HFF-Myc (cell line): ENCODE measurements around the gene SLC23A3.
A peak's percentile ranks its signal among the peaks of the same experiment; 100 is the strongest.

Experiments
- DNase-seq: peaks from one replicate; pipeline ENCODE4 v3.0.0-alpha.2; 2011; ENCODE audit warnings: low read depth; ENCODE audit errors: extremely low read depth
- H3K4me3 ChIP-seq: replicated peaks from 2 replicates; pipeline ENCODE4 v1.5.1; 2011; ENCODE audit warnings: low read depth, mild to moderate bottlenecking, control low read depth, low read length
- TF ChIP-seq, protein P1 (sequence below): IDR thresholded peaks from 2 replicates; pipeline ENCODE4 v1.5.1; 2012; ENCODE audit warnings: mild to moderate bottlenecking, low read depth, low read length, control low read depth; ENCODE audit errors: missing control alignments

Gene SLC23A3

DNA sequence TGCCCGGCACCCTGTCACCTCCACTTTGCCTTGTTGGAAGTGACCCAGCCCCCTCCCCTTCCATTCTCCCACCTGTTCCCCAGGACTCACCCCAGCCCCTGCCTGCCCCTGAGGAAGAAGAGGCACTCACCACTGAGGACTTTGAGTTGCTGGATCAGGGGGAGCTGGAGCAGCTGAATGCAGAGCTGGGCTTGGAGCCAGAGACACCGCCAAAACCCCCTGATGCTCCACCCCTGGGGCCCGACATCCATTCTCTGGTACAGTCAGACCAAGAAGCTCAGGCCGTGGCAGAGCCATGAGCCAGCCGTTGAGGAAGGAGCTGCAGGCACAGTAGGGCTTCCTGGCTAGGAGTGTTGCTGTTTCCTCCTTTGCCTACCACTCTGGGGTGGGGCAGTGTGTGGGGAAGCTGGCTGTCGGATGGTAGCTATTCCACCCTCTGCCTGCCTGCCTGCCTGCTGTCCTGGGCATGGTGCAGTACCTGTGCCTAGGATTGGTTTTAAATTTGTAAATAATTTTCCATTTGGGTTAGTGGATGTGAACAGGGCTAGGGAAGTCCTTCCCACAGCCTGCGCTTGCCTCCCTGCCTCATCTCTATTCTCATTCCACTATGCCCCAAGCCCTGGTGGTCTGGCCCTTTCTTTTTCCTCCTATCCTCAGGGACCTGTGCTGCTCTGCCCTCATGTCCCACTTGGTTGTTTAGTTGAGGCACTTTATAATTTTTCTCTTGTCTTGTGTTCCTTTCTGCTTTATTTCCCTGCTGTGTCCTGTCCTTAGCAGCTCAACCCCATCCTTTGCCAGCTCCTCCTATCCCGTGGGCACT is 12.7 kb upstream of the SLC23A3 start:
- TF ChIP-seq, protein P1, sequence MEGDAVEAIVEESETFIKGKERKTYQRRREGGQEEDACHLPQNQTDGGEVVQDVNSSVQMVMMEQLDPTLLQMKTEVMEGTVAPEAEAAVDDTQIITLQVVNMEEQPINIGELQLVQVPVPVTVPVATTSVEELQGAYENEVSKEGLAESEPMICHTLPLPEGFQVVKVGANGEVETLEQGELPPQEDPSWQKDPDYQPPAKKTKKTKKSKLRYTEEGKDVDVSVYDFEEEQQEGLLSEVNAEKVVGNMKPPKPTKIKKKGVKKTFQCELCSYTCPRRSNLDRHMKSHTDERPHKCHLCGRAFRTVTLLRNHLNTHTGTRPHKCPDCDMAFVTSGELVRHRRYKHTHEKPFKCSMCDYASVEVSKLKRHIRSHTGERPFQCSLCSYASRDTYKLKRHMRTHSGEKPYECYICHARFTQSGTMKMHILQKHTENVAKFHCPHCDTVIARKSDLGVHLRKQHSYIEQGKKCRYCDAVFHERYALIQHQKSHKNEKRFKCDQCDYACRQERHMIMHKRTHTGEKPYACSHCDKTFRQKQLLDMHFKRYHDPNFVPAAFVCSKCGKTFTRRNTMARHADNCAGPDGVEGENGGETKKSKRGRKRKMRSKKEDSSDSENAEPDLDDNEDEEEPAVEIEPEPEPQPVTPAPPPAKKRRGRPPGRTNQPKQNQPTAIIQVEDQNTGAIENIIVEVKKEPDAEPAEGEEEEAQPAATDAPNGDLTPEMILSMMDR = no peak

GRCh38 chr2:219181531-219181930 is 11.7 kb upstream of the SLC23A3 start:
- H3K4me3 ChIP-seq = no peak overlapping the region
- TF ChIP-seq, protein P1 = no peak
- no peak for DNase-seq

More for the DNA sequence above, 12.7 kb upstream of the SLC23A3 start:
- no peak for DNase-seq
- no peak overlapping the region for H3K4me3 ChIP-seq

GRCh38 chr2:219180961-219181360 is 11.1 kb upstream of the SLC23A3 start:
- no peak for DNase-seq
- TF ChIP-seq, protein P1 = no peak

DNA sequence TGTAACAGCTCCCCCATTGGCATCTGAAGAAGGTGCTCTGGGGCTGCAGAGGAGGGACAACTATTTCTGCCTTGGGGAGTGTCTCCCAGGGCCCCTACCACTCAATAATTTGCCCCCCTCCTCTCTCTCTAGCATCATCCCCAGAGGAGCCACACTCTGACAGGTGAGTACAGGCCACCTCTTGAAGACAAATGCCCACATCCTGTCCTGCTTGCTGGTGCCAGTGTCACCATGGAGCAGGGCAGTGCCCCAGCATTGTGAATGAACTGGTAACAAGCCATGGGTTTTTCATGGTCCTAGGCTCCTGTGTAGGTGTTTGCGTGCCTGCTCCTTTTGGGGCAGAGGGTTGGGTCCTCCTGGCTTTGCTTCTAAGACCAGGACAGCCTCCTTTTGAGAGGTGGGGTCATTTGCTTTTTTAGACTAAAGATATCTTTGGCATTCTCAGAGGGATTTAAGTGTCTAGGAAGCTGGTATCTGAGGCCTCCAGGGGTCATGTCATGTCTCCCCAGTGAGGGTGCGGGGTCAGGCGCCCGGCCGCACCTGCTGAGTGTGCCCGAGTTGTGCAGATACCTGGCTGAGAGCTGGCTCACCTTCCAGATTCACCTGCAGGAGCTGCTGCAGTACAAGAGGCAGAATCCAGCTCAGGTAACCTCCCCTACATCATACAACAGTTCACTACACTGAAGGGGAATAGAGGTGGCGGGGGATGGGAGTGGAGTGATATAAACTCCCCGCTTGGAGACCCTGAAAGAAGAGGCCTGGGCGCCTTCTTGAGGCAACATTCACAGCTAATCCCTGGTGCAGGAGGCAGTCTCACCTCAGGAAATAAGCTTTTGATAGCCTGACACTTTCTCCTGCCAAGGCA is 10.0 kb upstream of the SLC23A3 start:
- peak overlapping the region; percentile 78; the same call in 1 of the 2 replicates for H3K4me3 ChIP-seq
- DNase-seq = no peak
- TF ChIP-seq, protein P1 = no peak

More at GRCh38 chr2:219180961-219181360, 11.1 kb upstream of the SLC23A3 start:
- H3K4me3 ChIP-seq = no peak overlapping the region

GRCh38 chr2:219178377-219179175 is 8.7 kb upstream of the SLC23A3 start:
- peak overlapping the region; percentile 78 for H3K4me3 ChIP-seq
- no peak for DNase-seq
- TF ChIP-seq, protein P1 = no peak
